ENCODE measurements around the gene PACRG. TPM values are rescaled to one million over a fixed set of nuclear protein-coding genes. Genes with fewer than 3 reads are reported as not detected.

The PACRG gene
- total and polyA plus RNA-seq, 3 donors from 2014 or later = 54.0 to 84.6 (median 81.7) TPM

DNA sequence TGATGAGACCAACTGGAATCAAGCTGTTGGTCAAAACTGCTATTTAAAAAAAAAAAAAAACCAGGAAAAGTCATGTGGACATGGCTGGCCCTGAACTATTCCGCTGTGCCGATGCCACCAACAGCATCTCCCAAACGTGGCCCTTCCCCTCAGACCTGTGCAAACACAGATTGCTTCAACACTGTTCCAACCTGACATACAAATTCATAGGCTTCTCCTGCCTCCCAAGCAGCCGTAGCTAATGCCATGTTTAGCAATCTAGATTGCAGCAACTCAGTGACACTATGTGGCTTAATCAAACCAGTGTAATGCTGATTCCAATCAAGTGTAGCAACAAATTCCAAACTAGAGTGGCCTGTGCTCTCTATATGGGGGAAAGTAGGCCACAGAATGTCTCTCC, 16.4 kb upstream of the PACRG start:
- no peak for DNase-seq
- Histone ChIP-seq H3K27ac (no peak overlapping the region), H3K27me3 (no peaks in the 10 kb centered on the region), H3K36me3 (ENCODE audit: low read depth, missing control alignments) (no peaks in the 10 kb centered on the region), H3K9me3 (no peaks in the 10 kb centered on the region), H3K4me1 (no peaks in the 10 kb centered on the region), H3K4me3 (no peak overlapping the region)
- WGBS, 2 donors = 91 to 93% methylated on average over 4 of the region's 4 CpGs
- intact Hi-C loops (cut with DNase I; ENCODE audit: low total_unique reads) = no loop called here
- TF ChIP-seq POLR2A (IDR thresholded peaks at IDR 0.05) (no peak), CTCF (IDR thresholded peaks at IDR 0.05) (no peak)

- intact Hi-C loops (cut with DNase I; ENCODE audit: low total_unique reads) = no loop called here
- 89 to 92% methylated on average over 2 of the region's 2 CpGs for WGBS, 2 donors
- TF ChIP-seq POLR2A (IDR thresholded peaks at IDR 0.05) (no peak), CTCF (IDR thresholded peaks at IDR 0.05) (no peak)
Measured at GRCh38 chr6:162712694-162713093, 15.1 kb upstream of the PACRG start.

DNA sequence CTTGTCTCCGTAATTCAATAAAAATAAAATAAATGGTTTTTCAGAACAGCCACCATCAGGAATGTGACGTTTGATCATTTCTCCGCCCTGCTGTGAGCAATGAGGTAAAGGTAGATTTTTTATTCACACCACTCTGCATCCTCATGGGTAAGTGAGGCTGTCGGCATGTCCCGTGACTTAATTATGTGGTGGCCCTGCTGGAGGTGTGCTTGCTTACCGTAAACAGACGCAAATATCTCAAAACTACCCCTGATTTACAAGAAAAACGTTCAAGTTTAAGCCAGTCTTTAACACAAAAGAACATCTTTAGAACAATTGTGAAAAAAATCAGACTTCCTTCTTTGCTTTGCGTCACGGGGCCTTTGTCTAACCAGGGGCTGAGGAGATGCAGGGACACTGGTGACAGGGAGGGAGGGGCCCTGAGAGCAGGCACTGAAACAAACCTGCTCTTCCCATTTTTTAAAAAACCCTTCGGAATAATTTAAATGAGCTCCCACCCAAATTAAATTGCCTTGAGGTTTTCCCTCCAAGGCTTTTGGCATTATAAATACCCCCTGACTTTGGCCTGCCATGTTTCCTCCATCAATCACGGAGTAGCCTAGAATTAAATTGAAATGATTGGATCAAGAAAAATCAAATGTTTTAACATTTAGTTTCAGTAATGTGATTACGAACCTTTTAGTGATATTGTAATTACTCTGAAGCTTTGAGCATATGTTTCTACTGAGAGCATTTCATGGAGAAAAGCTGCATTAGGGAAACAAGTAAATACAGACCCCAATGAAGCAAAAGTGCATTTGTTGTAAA, 13.6 kb upstream of the PACRG start:
- intact Hi-C loops (cut with DNase I; ENCODE audit: low total_unique reads) = no loop called here
- Histone ChIP-seq H3K27me3 (no peaks in the 10 kb centered on the region), H3K4me3 (no peak overlapping the region), H3K9me3 (no peaks in the 10 kb centered on the region), H3K36me3 (ENCODE audit: low read depth, missing control alignments) (no peaks in the 10 kb centered on the region), H3K27ac (no peak overlapping the region), H3K4me1 (no peaks in the 10 kb centered on the region)
- TF ChIP-seq POLR2A (IDR thresholded peaks at IDR 0.05) (no peak), CTCF (IDR thresholded peaks at IDR 0.05) (no peak)
- DNase-seq = no peak
- 86 to 89% methylated on average over 13 of the region's 13 CpGs for WGBS, 2 donors

More at GRCh38 chr6:162712694-162713093, 15.1 kb upstream of the PACRG start:
- Histone ChIP-seq H3K27me3 (no peaks in the 10 kb centered on the region), H3K4me1 (no peaks in the 10 kb centered on the region), H3K9me3 (no peaks in the 10 kb centered on the region), H3K27ac (no peak overlapping the region), H3K4me3 (no peak overlapping the region), H3K36me3 (ENCODE audit: low read depth, missing control alignments) (no peaks in the 10 kb centered on the region)
- DNase-seq = no peak

- 91 to 96% methylated on average over 6 of the region's 6 CpGs for WGBS, 2 donors
- Histone ChIP-seq H3K9me3 (no peaks in the 10 kb centered on the region), H3K36me3 (ENCODE audit: low read depth, missing control alignments) (no peaks in the 10 kb centered on the region), H3K4me3 (no peak overlapping the region), H3K4me1 (no peaks in the 10 kb centered on the region), H3K27ac (no peak overlapping the region), H3K27me3 (no peaks in the 10 kb centered on the region)
- TF ChIP-seq CTCF (IDR thresholded peaks at IDR 0.05) = no peak
- no peak for TF ChIP-seq POLR2A (IDR thresholded peaks at IDR 0.05)
- intact Hi-C loops (cut with DNase I; ENCODE audit: low total_unique reads) = no loop called here
- no peak for DNase-seq
Measured at GRCh38 chr6:162715601-162716000, 12.2 kb upstream of the PACRG start.

GRCh38 chr6:162719528-162719927, 8.2 kb upstream of the PACRG start:
- intact Hi-C loops (cut with DNase I; ENCODE audit: low total_unique reads) = no loop called here
- Histone ChIP-seq H3K4me1 (peaks cover 10% of the 10 kb centered on the region), H3K36me3 (ENCODE audit: low read depth, missing control alignments) (no peaks in the 10 kb centered on the region), H3K27me3 (no peaks in the 10 kb centered on the region), H3K27ac (no peak overlapping the region), H3K9me3 (no peaks in the 10 kb centered on the region), H3K4me3 (no peak overlapping the region)
- DNase-seq = no peak
- WGBS, 2 donors = 58 to 72% methylated on average over 1 of the region's 1 CpG
- no peak for TF ChIP-seq POLR2A (IDR thresholded peaks at IDR 0.05)
- TF ChIP-seq CTCF (IDR thresholded peaks at IDR 0.05) = no peak

Data from testis (tissue), 3 donors.